CD4-positive, alpha-beta T cell treated with Interleukin-17A for 4 hours (primary cell): ENCODE data around the gene ISM2.

Experiments used
- DNase-seq: peaks from one replicate; pipeline ENCODE4 v3.0.0-alpha.2; 2020; ENCODE audit warnings: mixed read lengths

Gene ISM2

GRCh38 chr14:77459072-77459723 is 39.4 kb downstream of the ISM2 start:
- peak; percentile 60 for DNase-seq

- peak; percentile 32 for DNase-seq
These were observed 40.2 kb downstream of the ISM2 start for GRCh38 chr14:77458249-77458950.

GRCh38 chr14:77457522-77458248 is 40.9 kb downstream of the ISM2 start, which contains the start of the genes AHSA1 and VIPAS39:
Gene AHSA1, plus strand, starts transcription at chr14:77458093. Its CDS starts 97 bp downstream, at chr14:77458190.
Gene VIPAS39, minus strand, starts transcription at chr14:77457601. Its CDS starts 3,499 bp downstream, at chr14:77454102.
- peak; percentile 91 for DNase-seq

- DNase-seq: no peak
These were observed 41.5 kb downstream of the ISM2 start for GRCh38 chr14:77457115-77457521.

- DNase-seq: no peak
These were observed 42.5 kb downstream of the ISM2 start for GRCh38 chr14:77455966-77456640.

- no peak for DNase-seq
These were observed 56.4 kb downstream of the ISM2 start for GRCh38 chr14:77442196-77442595.

GRCh38 chr14:77439861-77440260 is 58.8 kb downstream of the ISM2 start:
- DNase-seq: no peak

- no peak for DNase-seq
These were observed 60.0 kb downstream of the ISM2 start for GRCh38 chr14:77438596-77438995.

GRCh38 chr14:77436042-77436441 is 62.6 kb downstream of the ISM2 start:
- DNase-seq: no peak

GRCh38 chr14:77426396-77426795 is 72.2 kb downstream of the ISM2 start:
- DNase-seq: no peak

GRCh38 chr14:77424862-77425261 is 73.8 kb downstream of the ISM2 start:
- DNase-seq: no peak
